K562 (cell line): ENCODE data around the gene ARPP21. TPM values are rescaled to one million over a fixed set of nuclear protein-coding genes. Genes with fewer than 3 reads are reported as not detected.

ENCODE experiments used
- ZNF407 ChIP-seq: fragments of 450-650 bp; IDR thresholded peaks from 2 replicates; pipeline ENCODE4 v1.6.1; 2016; ENCODE audit warnings: low read depth
- ZNF778 ChIP-seq: fragments of 450-650 bp; formaldehyde crosslinking; IDR thresholded peaks from 2 replicates; pipeline ENCODE4 v1.4.0; 2020; ENCODE audit warnings: mild to moderate bottlenecking, moderate library complexity
- microRNA-seq: library from miRNA; unstranded; fragments of <30 nt; microRNA quantifications from one replicate; pipeline ENCODE4, GENCODE V29; 2018; ENCODE audit warnings: borderline microRNAs expressed
- polyA plus RNA-seq, 8 experiments: library from polyadenylated mRNA; depleted of rRNA in 4 of 8; stranded (reverse) in 5 of 8; unstranded in 3 of 8; fragments of >200 nt; fragmentation: Nextera tagmentation in 2 of 8; fragmentation: Illumina TruSeq in 1 of 8; extraction: Ambion mirVana in 2 of 8; extraction: Trizol in 1 of 8; gene quantifications; 2 replicates each; pipeline versions ENCODE4 v1.2.1 to v1.2.3, GENCODE V29; 2011 to 2014; ENCODE audit warnings: inconsistent platforms in 1 of 8, missing spikeins in 1 of 8
- small RNA-seq: library from RNA; depleted of rRNA; stranded (forward); fragments of <200 nt; gene quantifications from one replicate; pipeline ENCODE3, GENCODE V24; 2014
- total RNA-seq, 7 experiments: library from RNA; depleted of rRNA in 6 of 7; stranded (reverse); fragments of >200 nt in 6 of 7; fragmentation: Illumina TruSeq in 2 of 7; extraction: Trizol in 2 of 7; gene quantifications; 2 replicates each; pipeline versions ENCODE4 v1.2.1 to v1.2.3, GENCODE V29; 2011 to 2021; ENCODE audit warnings: low replicate concordance in 1 of 7
- TF ChIP-seq, protein P1 (sequence below): IDR thresholded peaks from 2 replicates; pipeline ENCODE4 v1.6.1; 2011; ENCODE audit not compliant: insufficient read length; ENCODE audit errors: extremely low read depth

The ARPP21 gene
- total and polyA plus RNA-seq, 9 of the 15 experiments (the other 6 are each of a cell fraction or from before 2014, with no cell fraction given), result not detected

DNA sequence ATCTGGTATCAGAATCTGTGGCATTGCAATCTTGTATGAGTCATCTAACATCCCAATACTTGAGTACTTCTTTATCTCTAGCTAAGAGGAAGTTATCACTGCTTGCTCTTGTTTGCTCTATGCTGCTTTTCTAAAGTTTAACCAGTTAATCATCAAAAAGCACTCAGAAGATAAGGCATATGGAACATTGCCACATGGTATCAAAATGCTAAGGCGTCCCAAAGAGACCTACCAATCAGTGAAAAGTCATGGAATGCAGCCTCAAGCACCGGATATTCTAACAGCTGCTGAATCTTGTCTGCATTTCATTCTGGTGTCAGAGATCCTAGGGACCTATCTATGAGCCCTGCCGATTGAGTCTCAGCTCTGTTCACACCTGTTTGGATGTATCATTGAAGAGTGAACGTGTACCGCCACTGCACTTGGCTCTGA lies 192.8 kb downstream of the ARPP21 start (continued):
- no peak for TF ChIP-seq ZNF407
- TF ChIP-seq, protein P1, sequence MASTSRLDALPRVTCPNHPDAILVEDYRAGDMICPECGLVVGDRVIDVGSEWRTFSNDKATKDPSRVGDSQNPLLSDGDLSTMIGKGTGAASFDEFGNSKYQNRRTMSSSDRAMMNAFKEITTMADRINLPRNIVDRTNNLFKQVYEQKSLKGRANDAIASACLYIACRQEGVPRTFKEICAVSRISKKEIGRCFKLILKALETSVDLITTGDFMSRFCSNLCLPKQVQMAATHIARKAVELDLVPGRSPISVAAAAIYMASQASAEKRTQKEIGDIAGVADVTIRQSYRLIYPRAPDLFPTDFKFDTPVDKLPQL, result no peak
- no peak for TF ChIP-seq ZNF778

Small RNA genes within 50 kb of the gene (microRNA-seq; reads per million reads assigned to microRNA genes)
- 0.27 reads per million for gene MIR128-2

Small RNA genes within 50 kb of the gene (small RNA-seq; reads per million reads assigned to genes)
- gene MIR128-2, result 0.81 reads per million, percentile 48 among the genes with 10 or more reads in this experiment
